ENCODE data around the gene COQ10A.
"Not testable (repeated sequence)": the region's sequence is repeated elsewhere in the genome, so short reads cannot be mapped to it uniquely, and the experiment has no call there.

COQ10A gene

GRCh38 chr12:56282579-56282978 lies 15.8 kb downstream of the COQ10A start:
- no peak for DNase-seq

DNA sequence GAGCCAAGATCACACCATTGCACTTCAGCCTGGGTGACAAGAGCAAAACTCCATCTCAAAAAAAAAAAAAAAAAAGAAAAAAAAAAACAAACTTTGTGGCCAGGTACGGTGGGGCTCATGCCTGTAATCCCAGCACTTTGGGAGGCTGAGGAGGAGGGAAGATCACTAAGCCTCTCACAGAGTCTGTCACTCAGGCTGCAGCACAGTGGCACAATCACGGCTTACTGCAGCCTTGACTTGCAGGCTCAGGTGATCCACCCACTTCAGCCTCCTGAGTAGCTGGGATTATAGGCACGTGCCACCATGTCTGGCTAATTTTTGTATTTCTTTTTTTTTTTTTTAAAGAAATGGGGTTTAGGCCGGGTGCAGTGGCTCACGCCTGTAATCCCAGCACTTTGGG lies 17.5 kb downstream of the COQ10A start:
- not testable (repeated sequence) for DNase-seq

DNA sequence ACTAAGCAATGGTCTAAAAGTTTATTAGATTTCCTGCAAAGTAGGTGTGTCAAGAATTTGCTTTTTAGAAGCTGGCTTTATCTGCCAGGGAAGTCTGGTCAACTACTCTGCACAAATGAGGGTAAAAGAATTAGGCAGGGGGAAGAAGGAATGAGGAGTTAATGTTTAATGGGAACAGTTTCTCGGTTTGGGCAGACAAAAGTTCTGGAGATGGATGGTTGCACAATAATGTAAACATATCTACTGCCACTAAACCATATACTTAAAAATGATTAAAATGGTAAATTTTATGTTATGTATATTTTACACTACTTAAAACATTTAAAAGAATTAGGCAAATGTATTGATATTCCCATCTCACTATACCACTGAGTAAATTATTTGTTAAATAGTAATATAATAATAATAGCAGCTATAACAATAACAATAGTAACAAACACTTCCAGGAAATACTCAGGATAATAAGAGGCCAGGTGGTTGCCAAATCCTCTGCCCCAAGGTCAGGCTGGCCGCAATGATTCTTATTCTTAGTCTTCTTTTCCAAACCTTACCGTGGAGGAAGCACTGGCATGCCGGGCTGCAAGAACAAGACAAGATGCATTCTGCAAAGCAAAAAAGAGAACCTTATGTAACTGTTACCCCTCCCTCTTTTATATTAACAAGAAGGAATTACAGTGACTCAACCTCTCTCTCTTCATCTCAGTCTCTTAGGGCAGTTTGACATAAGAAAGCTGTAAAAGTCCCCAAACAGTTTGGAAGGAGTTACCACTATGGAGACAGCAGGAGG lies 19.5 kb downstream of the COQ10A start:
- DNase-seq = no peak

DNA sequence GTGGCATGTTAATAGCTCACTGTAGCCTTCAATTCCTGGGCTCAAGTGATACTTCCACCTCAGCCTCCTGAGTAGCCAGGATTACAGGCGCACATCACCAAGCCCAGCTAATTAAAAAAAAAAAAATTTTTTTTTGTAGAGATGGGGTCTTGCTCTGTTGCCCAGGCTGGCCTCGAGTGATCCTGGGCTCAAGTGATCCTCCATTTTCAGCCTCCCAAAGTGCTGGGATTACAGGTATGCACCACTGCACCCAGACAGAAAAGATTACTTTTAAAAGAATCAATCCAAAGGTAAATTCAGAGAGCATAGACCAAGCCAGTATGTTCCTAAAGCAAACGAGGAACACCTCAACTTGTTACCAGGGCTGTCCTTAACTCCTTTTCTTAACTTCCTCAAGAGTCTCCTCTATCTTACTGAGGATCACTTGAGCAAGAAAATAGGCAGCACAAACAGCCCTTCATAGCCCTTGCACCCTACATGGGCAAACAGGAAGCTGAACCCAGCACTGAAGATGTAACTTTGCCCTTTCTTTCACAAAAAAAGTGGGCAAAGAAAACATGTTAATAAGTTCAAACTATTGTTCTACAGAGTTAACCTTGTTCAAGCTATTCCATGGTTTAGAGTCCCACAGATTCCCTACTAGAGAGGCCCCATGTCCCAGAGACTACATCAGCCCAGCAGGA lies 22.1 kb downstream of the COQ10A start:
- DNase-seq = no peak

DNA sequence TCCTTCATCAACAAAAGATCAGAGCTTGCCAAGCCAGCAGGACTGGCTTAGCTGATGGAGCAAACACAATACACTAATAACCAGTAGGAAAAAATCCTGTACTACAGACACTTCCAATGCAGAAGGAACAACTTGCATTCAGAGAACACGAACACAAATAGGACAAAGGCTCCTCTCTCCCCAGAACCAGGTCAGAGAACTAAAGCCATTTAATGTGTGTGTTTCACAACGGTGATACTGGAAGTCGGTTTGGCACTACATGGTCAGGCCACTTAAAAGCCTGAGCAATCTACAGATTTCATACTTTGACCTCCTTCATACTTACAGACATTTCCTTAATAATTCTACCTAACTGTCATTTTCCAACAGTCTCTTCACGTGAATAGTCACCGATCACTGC lies 27.1 kb downstream of the COQ10A start:
- DNase-seq = no peak

- no peak for DNase-seq
These were observed 29.6 kb downstream of the COQ10A start for GRCh38 chr12:56296295-56296694.

DNA sequence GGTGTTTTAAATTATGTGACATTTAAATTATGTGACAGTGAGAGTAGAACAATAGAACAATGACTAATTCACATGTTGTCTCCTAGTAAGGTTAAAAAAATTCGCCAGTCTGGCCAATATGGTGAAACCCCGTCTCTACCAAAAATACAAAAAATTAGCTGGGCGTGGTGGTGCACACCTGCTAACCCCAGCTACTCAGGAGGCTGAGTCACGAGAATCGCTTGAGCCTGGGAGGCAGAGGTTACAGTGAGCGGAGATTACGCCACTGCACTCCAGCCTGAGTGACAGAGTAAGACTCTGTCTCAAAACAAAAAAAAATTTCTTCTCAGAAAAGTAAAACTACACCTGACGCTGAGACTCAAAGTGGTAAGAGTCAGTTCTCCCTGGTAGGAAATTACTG lies 30.7 kb downstream of the COQ10A start:
- DNase-seq = no peak

DNA sequence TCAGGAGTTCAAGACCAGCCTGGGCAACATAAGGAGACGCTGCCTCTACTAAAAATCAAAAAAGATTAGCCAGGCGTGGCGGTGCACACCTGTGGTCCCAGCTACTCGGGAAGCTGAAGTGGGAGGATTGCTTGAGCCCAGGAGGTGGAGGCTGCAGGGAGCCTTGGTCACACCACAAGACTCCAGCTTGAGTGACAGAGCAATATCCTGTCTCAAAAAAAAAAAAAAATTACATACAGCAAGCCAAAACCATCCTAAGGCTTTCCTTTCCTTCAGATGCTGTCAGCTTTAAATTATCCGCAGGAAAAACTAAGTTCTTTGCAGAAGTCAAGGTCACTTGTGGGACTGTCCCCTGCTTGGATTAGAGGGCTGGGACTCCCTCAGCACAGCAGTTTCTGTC lies 32.1 kb downstream of the COQ10A start:
- no peak for DNase-seq

DNA sequence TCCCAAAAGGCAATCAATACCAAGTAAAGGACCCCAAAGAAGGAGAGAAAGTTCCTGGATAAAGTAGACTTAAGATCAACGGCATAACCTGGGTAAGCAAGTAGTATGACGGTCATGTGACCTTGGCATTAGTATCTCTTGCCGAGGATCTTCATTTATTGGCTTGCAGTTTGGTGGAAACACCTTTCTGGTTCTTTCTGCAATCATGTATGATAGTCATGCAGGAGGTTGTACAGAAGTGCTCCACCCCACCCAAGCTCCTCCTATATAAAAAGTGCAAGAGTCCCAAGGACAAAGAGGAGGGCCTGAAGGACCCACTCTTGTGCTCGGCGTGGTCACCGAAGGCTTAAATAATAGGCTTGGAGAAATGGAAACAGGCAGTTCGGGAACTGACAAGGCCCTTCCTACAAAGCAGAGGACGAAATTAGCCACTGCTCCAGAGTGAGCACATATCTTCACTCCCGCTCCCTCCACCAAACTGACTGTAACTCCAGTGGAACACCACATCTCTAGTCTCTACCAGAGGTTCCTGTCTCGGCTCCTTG lies 32.6 kb downstream of the COQ10A start:
- peak; percentile 11 for DNase-seq

DNA sequence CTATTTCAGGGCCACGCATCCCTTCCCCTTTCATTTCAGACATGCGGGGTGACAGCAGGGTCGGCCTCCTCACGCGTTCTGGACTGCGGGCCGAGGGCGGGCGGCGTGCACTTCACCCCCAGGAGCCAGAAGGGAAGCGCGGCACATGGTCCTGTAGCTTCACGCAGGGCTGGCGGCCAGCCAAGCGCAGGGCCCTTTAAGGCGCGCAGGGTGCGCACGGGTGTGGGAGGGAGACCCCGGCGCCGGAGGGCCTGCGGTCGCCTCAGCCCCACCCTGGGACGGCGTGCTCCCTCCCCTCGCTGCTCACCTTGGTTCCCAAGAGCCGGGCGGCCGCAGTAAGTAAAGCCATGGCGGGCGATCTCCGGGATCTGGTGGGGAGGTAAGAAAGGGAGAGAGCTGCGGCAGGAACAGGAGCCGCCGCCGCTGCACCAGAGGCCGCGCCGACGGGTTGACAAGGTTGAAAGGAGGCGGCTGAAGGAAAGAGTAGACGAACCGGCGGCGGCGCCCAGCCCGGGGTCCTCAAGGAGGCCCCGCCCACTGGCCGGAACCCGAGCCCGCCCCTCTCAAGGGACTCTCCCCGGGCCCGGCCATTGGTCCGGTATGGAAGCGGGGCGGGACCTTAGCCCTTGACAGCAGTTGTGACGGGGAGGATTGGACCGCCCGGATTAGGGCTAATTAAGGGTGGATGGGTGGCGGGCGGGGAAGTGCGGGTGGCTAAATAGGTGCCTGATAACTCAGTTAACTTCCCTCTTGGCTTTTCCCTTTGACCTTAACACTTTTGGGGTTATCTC lies 33.3 kb downstream of the COQ10A start, which contains the start of gene CS:
Gene CS (minus strand): TSS at position 478 of the 791 bp plus-strand sequence. CDS start 129 bp downstream, at position 349.
- peak; percentile 98 for DNase-seq

- no peak for DNase-seq
These were observed 34.1 kb downstream of the COQ10A start for GRCh38 chr12:56300644-56301464.

DNA sequence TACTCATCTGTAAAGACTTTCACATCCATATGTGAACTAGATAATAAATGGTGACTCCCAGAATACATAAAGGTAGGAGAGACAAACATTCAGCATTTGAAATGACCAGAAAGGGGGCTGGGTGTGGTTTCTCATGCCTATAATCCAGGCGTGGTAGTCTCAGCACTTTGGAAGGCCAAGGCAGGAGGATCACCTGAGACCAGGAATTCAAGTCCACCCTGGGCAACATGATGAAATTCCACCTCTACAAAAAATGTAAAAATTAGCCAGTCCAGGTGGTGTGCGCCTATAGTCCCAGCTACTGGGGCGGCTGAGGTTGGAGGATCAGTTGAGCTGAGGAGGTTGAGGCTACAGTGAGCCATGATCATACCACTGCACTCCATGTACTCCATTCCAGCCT lies 37.5 kb downstream of the COQ10A start:
- DNase-seq = no peak

DNA sequence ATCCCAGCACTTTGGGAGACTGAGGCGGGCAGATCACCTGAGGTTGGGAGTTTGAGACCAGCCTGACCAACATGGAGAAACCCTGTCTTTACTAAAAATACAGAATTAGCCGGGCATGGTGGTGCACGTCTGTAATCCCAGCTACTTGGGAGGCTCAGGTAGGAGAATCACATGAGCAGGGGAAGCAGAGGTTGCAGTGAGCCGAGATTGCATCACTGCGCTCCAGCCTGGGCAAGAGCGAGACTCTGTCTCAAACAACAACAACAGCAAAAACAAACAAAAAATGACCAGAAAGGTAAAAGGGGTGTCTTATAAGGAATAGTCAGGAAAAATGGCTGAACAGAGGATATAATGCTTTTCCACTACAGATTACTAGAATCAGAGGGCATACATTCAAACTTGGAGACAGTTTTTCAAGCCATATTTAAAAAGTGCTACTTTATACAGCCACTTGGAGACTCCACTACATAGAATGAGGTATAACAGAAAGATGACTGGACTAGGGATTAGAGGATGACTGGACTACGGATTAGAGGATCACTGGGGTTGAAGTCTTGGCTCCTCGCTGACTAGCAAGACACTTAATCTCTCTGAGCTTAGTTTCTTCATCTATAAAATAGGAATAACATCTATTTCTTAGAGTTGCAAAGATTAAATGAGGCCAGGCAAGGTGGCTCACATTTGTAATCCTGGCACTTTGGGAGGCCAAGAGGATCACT lies 38.3 kb downstream of the COQ10A start:
- DNase-seq = no peak

GRCh38 chr12:56307221-56307965 lies 40.7 kb downstream of the COQ10A start:
- DNase-seq = no peak

DNA sequence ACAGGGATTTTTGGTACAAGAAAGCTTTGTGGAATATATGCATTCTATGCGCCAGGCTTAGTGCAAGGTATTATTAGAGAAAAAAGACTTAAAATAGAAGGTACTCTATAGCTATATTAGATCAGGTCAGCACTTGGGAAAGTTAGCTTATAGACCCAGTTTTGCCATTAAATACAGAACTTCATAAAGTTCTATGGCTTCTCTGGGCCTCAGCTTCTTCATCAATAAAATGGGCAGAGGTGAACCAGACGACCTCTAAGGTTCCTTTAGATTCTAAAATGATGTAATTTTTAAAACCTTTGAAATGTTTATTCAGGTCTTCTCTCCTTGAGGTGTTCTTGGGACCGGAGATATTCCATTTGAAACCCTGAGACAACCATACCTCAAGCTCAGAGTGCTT lies 42.0 kb downstream of the COQ10A start:
- no peak for DNase-seq

DNA sequence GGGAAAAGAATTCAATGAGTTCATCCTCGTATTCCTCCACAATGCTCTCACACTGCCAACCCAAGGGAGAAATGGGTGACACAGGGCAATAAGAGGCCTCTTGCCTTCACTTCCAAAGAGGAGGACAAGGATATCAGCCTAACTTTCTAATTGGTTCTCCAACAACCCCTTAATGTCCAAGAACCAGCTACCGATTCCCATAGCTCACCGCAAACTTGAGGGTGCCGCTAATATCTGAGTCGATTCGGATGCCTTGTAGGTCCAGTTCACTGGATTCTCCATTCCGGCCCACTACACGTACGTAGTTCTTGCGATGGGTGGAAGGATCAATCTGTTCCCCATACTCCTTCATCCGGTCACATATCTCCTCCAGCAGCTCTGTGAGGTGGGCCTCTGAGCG lies 44.3 kb downstream of the COQ10A start:
- DNase-seq = no peak

GRCh38 chr12:56315249-56315621 lies 48.5 kb downstream of the COQ10A start:
- DNase-seq = no peak

GRCh38 chr12:56315622-56316473 lies 49.1 kb downstream of the COQ10A start, which contains the start of gene CNPY2:
CNPY2 (minus strand) TSS chr12:56315988; CDS start chr12:56315217, 771 bp downstream.
- peak; percentile 96 for DNase-seq

DNA sequence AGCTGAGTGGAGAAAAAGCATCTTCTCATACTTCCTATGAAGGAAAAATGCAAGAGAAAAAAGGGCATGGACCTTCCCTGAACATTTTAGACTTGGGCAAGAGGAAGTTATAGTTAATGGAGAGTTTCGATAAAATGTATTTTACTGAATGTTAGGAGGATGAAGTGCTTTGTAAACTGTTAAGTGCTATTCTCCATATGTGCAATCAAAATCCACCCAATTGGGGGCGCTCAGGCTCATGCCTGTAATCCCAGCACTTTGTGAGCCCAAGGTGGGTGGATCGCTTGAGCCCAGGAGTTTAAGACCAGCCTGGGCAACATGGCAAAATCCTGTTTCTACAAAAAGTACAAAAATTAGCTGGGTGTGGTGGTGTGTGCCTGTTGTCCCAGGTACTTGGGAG lies 50.9 kb downstream of the COQ10A start:
- DNase-seq = no peak

Measured in fibroblast of skin of right quadriceps (primary cell).